Stimulated activated CD4-positive, alpha-beta T cell treated with anti-CD3 and anti-CD28 coated beads, Interleukin-15, amount 100 ng/mL, for 48 hours (primary cell): ENCODE results near the gene CDK5RAP2.
"Not testable (repeated sequence)": the region's sequence is repeated elsewhere in the genome, so short reads cannot be mapped to it uniquely, and the experiment has no call there.

Experiments used
- DNase-seq, 2 donors: peaks; one replicate each; pipeline ENCODE4 v3.0.0-alpha.2; 2020; ENCODE audit warnings: low read depth in 2 of 2

CDK5RAP2 gene

DNA sequence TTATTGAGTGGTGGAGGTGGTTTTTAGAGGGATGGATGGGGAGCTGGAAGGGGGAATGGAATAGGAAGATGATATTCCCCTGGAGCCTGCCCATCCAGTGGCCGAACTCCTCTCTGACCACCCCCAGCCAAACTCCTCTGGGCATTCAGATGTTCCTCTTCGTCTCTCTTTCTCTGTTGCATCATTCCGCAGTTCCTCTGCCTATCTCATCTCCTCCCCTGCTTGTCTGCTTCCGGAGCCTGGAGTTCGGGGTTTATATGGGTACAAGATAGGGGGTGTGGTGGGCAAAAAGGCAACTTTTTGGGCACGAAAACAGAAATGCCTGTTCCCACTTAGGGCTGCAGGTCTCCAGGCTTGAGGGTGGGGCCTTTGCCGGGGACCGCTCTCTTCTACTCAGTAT is 12.2 kb upstream of the CDK5RAP2 start:
- DNase-seq: no peak

DNA sequence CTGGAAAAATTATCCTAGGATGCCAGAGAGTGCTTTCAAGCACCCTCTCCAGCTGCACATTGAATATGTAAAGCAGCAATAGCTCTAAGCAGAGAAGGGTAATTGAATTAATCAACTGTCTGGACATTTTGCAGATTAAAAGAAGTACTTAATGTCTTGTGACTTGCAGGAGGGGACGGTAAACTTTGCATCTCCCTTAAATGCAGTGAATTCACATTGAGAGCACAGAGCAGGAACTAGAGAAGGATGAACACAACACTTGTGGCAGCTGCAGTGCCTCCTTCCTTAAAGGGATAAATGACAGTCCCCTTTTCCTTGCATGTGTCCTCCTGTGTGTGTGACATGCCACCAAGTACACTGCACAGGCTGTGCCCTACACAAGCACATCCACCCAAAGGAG is 7.4 kb upstream of the CDK5RAP2 start:
- no peak for DNase-seq

DNA sequence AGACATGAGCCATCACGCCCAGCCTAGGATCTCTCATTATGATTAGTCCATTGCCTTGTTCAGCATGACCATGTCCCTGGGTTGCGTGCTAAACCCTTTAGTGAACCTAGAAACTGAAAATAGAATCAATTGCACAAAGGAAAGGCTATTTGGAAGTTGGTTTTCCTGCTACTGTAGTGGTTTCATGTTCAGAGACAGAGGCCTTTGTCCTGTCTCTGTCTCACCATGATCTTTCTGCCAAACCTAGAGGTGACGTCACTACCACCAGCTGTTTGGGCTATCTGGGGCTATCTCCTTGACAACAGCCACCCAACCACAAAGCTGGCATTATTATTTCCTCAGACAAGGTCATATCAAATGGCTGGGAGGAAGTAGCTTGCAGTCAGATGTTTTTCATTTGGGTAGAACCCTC is 4.0 kb upstream of the CDK5RAP2 start:
- no peak for DNase-seq

DNA sequence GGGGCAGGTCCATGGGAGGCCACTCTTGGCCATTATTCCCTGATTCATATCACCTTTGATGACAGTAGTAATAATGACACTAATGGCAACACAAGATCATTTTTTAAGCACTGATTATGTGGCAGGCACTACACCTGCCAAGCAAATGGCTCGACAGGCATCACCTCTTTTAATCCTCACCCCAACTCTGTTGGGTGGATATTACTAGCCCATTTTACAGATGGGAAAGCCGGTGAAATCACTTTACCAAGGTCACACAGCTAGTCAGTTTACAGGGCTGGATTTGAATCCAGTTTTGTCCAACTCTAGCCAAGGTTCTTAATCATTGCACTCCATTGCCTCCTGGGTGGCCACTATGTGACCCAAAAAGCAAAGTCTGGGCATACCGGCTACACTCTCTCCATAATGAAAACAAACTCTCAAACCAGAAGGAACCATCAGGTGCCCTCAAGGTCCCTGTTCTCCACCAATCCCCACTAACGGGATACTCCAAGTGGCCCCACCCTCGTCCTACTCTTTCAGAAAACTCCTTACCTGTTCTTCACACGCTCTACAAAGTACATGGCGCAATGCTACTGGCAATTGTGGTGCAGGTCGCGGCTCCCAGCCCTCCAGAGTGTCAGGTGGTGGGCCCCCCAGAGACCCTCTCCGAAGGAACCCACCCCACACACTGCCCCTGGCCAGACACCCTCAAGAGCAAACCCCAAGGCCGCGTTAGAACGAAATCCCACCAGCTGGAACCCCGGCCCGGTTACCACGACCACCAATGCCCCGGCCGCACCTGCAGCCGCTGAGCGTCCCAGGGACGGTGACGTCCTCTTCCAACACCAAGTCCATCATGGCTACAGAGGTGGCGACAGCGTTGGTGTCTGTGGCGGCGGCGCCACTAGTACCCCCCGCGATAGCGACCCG is 572 bp downstream of the CDK5RAP2 start:
- DNase-seq: no peak

DNA sequence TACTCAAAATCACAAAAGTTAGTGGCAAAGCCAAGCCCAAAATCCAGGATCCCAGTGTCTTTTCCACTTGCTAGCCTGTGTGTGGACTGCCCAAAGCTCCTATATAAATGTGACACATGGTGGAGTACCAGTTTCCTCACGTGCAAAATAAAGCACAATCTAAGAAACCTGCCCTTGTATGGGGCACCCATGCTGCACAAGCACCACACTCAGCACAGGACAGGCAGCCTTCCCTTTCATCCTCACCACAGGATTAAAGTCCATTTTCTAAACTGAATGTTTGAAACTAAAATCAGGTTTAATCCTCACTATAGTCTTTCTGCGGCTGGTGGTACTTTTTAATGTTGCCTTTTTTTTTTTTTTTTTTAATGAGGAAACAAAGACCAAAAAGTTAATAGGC is 5.5 kb downstream of the CDK5RAP2 start:
- no peak for DNase-seq

DNA sequence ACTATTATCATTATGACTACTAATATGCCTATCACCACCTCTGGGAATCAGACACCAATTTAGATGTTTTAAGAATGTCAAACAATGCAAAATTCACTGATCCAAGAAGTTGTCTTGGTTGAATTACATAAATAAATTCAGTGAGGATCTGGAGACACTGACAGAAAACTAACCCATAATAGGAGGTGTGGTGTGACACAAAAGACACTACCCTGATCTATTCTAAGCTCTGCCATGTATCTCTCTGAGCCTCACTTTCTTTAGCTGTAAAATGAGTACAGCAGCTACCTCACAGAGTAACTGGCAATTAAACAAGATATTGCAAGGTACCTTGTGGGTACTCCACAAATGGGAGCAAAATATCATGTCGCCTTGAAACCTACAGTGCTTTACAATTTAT is 7.5 kb downstream of the CDK5RAP2 start:
- no peak for DNase-seq

DNA sequence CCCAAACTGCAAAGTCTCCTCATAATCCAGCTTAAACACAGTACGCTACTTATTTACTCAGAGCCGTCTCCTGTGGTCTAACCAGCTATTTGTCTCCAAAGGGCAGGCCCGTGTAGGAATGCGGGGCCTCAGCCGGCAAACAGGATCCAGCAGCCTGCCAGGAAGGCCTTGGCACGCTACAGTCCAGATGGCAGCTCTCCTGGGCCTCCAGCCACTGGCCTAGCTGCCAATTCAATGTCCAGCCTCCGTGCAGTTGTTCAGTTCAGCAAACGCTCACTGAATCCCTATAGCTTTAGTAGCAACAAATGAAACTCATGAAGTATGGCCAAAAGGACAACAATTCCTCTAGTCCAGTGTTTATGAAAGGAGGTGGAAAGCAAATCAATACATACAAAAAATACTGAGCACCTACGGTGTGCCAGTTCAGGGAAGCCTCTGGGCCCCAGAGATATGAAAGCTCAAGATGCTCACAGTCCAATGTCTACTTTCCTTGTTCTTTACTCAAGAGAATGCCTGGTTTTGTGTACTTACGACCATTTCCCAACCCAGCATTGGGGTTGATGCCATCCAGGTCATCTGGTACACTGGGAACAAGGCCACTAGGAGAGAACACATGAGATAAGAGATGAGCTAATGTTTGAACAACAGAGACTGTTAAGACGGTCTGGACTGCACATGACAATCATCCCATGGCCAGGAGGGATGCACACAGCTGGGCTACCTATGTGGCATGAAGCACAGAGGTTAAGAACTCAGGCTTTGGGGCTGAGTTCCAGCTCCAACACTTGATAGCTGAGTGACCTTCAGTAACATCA is 8.3 kb downstream of the CDK5RAP2 start:
- no peak for DNase-seq

DNA sequence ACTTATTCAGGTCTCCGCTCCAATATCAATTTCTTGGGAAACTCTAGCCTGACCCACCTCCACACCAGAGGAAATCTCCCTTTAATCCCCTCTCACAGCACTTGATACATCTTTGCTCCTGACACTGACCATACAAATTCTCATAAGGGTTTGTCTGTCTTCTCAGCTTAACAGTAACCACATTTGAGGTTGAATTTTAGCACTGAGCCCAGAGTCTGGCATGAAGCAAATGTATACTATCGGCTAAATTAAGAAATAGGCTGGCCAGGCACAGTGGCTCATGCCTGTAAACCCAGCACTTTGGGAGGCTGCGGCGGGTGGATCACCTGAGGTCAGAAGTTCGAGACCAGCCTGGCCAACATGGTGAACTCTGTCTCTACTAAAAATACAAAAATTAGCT is 9.7 kb downstream of the CDK5RAP2 start:
- no peak for DNase-seq

DNA sequence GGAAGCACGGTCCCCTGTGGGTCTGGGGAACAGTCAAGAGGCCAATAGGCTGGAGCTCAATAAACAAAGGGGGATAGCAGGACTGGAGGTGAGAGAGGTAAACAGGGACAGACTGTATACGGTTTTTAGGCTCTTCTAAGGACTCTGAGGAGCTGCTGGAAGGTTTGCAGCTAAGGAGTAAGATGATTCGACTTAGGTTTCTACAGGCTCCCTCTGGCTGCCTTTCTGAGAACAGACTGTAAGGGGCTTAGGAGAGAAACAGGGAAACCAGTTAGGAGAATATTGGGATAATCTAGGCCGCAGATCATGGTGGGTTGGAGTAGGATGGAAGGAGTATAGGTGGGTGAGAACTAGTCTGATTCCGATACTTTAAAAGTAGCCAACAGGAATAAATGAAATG is 10.4 kb downstream of the CDK5RAP2 start:
- DNase-seq: no peak

DNA sequence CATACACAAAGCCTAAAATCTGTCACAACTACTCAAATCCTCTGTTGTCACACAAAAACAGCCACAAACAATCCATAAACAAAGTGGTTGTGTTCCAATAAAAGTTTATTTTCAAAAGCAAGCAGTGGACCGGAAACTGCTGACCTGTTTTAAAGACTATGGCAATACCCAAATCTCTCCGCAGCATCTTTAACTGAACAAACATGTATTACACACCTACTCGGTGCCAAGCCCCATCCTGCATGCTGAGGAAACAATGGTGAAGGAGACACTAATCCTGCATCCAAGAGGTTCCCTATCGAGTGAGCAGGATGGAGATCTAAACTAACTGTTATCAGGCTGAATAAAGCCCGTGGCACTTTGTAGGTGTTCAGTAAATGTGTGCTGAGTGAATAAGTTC is 11.2 kb downstream of the CDK5RAP2 start:
- no peak for DNase-seq

DNA sequence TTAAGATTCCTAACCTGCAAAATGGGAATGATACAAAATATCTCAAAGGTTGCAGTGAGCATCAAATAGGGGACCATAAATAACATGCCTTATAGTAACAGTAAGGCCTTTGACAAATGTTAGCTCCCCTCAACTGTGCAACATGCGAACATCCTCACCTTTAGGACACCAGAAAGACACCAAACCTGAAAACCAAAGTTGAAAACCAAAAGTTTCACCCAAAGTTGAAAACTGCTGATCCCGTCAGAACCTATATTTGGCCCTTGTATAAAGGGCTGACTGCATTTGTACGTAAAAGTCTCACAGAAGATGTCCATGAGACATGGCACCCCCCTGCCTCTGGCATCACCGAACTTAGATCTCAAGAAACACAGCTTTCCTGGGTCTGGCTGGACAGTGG is 12.1 kb downstream of the CDK5RAP2 start:
- DNase-seq: no peak

DNA sequence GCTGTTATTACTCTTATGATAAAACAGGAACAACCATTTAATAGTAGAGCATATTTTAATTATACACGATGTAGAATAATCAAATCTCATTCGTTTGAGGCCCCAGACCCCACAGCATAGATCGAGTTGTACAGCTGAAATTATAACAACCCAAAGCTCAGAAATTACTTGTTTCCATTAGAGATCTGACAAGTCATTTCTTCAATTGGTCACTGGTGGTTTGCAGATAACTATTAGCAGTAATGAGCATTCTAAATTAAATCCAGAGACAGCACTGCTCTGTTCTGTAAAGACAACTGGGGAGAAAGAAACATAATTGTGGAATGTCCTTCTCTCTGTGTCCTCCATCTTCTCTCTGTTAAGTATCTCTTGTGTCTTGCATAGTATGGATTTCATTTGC is 12.9 kb downstream of the CDK5RAP2 start:
- no peak for DNase-seq

DNA sequence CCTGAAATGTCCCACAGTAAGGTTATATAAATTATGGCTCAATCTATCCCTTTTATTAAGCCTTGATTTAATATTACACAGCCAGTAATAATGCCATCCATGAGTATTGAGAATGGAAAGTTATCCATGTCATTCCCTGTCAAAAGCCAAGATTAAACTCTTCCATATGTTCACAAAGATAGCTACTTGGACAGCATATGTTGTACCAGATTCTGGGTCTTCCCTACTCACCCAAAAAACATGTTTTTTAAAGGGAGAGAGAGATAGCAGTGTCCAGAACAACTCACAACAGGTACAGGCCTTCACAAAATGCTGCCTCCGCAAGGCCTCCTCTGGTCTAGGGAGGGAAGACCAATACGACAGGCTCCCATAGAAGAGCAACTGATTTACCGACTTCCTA is 15.4 kb downstream of the CDK5RAP2 start:
- no peak for DNase-seq

DNA sequence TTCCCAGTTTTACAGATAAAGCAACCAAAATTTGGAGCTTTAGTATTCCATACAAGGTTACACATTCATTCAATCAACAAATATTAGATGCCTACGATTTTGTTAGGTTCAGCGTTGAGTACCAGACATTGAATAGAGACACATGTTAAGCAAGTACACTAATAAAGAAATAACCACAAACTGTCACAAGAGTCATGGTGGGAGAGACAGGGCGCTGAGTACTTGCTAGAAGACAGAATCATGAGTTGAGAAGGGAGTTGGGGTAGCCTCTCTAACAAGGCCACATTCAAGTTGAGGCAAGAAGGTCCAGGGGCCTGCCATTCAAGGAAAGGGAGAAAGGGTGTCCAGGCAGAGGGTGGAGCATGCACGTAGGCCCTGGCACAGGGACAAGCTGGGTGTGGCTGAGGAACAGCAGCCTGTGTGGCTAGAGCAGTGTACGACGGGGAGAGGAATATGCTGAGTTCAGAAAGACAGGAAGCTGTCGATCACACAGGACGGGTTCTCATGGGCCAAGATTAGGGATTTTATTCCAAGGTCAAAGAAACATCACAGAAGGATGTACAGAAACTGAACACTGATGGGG is 17.0 kb downstream of the CDK5RAP2 start:
- no peak for DNase-seq

DNA sequence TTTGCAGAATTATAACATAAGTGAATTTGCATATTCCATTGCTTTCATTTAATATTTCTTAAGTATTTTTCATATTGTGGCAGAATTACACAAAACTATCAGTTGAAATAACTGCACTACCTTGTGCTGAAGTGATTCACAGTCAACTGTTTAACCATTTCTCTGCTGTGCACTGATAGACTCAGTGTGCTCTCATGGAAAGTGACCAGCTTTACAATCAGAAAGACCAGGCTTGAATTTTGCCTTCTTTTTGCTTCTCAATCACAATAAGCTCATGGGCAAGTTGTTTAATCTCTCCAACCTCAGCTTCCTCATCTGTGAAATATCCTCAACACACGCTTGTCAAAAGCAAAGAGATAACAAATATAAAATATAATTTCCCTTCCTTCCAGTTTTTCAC is 18.3 kb downstream of the CDK5RAP2 start:
- no peak for DNase-seq

DNA sequence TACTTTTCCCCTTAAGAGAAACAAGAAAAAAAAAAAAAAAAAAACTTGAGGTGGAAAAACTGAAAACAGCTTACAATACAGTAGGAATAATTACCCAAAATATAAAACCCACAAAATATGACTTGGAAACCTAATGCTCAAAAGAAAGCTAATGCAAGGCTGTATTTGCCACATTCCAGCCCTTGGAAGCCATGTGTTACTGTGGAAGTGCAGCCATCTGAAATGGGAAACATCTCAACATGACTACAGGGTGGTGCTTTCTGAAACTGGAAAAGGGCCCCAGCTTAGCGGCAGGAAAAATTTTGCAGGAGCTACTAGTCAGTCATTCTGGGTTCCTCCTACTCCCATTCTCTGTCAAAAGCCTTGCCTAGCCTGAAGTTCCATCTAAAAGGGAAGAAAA is 20.4 kb downstream of the CDK5RAP2 start:
- DNase-seq: no peak

DNA sequence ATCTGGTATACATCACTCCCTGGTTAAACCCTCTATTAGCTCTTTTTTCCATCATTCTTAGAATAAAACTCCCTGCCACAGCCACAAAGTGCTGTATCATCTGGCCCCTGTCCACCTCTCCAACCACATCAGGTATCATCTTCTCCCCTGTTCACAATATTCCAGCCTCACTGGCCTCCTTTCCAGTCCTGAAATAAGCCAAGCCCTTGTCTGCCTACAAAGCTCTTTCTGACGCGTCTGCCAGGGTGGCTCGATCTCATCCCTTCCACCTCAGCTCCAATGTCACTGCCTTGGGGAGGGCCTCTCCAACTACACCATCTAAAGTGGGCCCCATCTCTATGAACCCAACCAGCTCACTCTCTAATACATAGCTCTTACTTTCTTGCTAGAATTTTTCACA is 21.5 kb downstream of the CDK5RAP2 start:
- DNase-seq: no peak

DNA sequence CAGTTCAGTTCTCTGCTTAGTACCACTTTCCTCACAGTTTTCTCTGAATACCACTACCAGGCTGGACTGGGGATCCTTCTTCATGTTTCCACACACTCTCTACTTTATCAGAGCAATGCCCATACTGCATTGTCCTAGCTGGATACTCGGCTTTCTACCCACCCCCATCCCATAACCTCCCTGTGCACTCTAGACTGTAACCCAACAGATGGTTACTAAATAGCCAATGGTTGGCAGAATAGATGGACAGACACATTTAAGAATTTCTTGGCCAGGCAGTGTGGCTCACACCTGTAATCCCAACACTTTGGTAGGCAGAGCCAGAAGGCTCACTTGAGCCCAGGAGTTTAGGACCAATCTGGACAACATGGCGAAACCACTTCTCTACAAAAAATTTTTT is 22.8 kb downstream of the CDK5RAP2 start:
- no peak for DNase-seq

DNA sequence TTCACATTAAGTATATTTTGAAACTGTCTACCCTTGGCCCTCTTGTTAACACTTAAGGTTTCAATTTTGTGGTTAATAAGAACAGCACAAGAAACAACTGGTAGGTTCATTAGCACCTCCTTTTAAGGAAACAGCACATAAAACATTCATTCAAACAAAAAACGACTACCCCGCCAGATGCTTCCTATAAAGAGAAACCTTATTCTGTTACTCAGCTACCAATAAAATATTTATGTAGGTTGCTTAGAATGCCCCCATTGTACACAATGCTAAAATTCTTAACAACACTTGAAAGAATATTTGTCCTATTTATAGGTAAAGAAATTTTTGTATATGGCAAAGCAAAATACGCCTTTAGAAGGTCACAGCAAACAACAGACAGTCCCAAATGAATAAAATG is 23.2 kb downstream of the CDK5RAP2 start:
- DNase-seq: no peak

DNA sequence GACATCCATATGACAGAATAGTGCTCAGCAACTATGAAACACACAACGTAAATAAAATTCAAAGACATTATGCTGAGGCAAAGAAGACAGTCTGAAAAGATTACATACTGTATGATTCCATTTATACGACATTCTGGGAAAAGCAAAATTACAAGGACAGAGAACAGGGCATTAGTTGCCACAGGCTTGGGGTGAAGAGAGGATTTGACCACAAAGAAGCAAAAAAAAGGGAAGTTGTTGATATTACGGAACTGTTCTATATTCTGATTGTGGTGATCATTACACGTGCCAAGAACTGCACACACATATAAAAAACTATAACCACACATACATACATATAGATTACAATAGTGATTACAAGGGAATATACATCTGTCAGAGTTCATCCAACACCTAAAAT is 24.1 kb downstream of the CDK5RAP2 start:
- DNase-seq: no peak

DNA sequence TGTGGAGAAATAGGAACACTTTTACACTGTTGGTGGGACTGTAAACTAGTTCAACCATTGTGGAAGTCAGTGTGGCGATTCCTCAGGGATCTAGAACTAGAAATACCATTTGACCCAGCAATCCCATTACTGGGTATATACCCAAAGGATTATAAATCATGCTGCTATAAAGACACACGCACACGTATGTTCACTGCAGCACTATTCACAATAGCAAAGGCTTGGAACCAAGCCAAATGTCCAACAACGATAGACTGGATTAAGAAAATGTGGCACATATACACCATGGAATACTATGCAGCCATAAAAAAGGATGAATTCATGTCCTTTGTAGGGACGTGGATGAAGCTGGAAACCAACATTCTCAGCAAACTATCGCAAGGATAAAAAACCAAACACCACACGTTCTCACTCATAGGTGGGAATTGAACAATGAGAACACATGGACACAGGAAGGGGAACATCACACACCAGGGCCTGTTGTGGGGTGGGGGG is 27.7 kb downstream of the CDK5RAP2 start:
- not testable (repeated sequence) for DNase-seq

DNA sequence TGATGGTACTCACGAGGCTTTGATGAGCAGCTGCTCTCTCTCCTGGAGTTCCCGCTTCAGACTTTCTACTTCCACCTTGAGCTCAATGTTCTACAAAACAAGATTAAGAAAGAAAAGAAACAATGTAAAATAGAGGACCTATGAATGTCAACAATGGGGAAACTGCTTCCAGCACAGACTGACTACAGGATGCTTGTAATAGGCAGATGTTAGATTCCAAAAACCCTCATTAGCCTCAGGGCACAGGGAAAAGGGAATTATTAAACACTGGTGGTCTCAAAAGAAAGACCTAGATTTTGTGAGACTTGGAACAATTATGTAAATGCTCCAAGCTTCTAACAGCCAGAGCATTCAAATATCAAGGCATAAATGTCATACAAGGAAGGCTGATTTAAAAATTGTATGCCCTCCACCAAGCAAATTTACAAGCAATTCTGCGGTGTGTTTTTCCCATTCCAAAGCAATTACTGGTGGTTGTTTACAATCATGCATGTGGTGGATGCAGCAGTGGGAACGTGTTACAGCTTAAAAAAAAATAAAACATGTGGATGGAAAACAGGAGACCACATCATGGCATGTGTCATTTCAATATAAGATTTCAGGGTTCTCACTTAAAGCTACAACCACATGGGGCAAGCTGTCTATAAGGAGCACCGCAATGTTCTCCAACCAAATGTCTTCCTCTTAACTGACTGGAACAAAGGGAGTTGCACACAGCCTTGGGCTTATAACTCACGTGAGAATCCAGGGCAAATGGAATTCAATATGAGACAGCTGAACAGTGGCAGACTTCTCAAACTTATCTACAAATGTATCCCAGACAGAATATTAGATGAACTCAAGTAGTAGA is 34.0 kb downstream of the CDK5RAP2 start:
- DNase-seq: no peak
